ENCODE measurements around the gene TOMT. TPM values are rescaled to one million over a fixed set of nuclear protein-coding genes. Genes with fewer than 3 reads are reported as not detected.

The TOMT gene
- total and polyA plus RNA-seq, 2 experiments from 2014 or later, result not detected

GRCh38 chr11:72116019-72116755 lies 10.5 kb downstream of the TOMT start:
- H3K9me3 ChIP-seq (ENCODE audit: low read depth), result no peaks in the 10 kb centered on the region
- DNase-seq (ENCODE audit: low read depth in 1 of 2, low spot score in 1 of 2), result no peak
- TF ChIP-seq CTCF (IDR thresholded peaks at IDR 0.05; ENCODE audit: low read depth, low read length), result no peak
- H3K27ac ChIP-seq, result no peak overlapping the region
- no peaks in the 10 kb centered on the region for H3K27me3 ChIP-seq
- H3K4me3 ChIP-seq, result no peak overlapping the region
- H3K36me3 ChIP-seq, result no peaks in the 10 kb centered on the region
- peaks cover 7% of the 10 kb centered on the region for H3K4me1 ChIP-seq (ENCODE audit: low read depth)

- no peak for DNase-seq (ENCODE audit: low read depth in 1 of 2, low spot score in 1 of 2)
- Histone ChIP-seq H3K4me3 (no peak overlapping the region), H3K27ac (no peak overlapping the region), H3K36me3 (no peaks in the 10 kb centered on the region), H3K27me3 (no peaks in the 10 kb centered on the region), H3K4me1 (ENCODE audit: low read depth) (no peaks in the 10 kb centered on the region), H3K9me3 (ENCODE audit: low read depth) (no peaks in the 10 kb centered on the region)
- no peak for TF ChIP-seq CTCF (IDR thresholded peaks at IDR 0.05; ENCODE audit: low read depth, low read length)
Observed at GRCh38 chr11:72119198-72119597, 13.5 kb downstream of the TOMT start.

GRCh38 chr11:72120930-72121329 lies 15.2 kb downstream of the TOMT start:
- H3K36me3 ChIP-seq, result no peaks in the 10 kb centered on the region
- no peak for TF ChIP-seq CTCF (IDR thresholded peaks at IDR 0.05; ENCODE audit: low read depth, low read length)
- no peak for DNase-seq (ENCODE audit: low read depth in 1 of 2, low spot score in 1 of 2)
- H3K4me3 ChIP-seq, result no peak overlapping the region
- no peaks in the 10 kb centered on the region for H3K4me1 ChIP-seq (ENCODE audit: low read depth)
- no peaks in the 10 kb centered on the region for H3K9me3 ChIP-seq (ENCODE audit: low read depth)
- H3K27me3 ChIP-seq, result no peaks in the 10 kb centered on the region
- H3K27ac ChIP-seq, result no peak overlapping the region

- no peak overlapping the region for H3K4me3 ChIP-seq
- no peak overlapping the region for H3K27ac ChIP-seq
- no peaks in the 10 kb centered on the region for H3K36me3 ChIP-seq
- no peak for DNase-seq (ENCODE audit: low read depth in 1 of 2, low spot score in 1 of 2)
- no peak for TF ChIP-seq CTCF (IDR thresholded peaks at IDR 0.05; ENCODE audit: low read depth, low read length)
- H3K4me1 ChIP-seq (ENCODE audit: low read depth), result no peaks in the 10 kb centered on the region
- no peaks in the 10 kb centered on the region for H3K9me3 ChIP-seq (ENCODE audit: low read depth)
- no peaks in the 10 kb centered on the region for H3K27me3 ChIP-seq
Observed at GRCh38 chr11:72122607-72123006, 16.9 kb downstream of the TOMT start.

GRCh38 chr11:72123117-72123653 lies 17.5 kb downstream of the TOMT start:
- no peaks in the 10 kb centered on the region for H3K9me3 ChIP-seq (ENCODE audit: low read depth)
- H3K36me3 ChIP-seq, result no peaks in the 10 kb centered on the region
- H3K27ac ChIP-seq, result no peak overlapping the region
- no peaks in the 10 kb centered on the region for H3K4me1 ChIP-seq (ENCODE audit: low read depth)
- no peak overlapping the region for H3K4me3 ChIP-seq
- no peak for TF ChIP-seq CTCF (IDR thresholded peaks at IDR 0.05; ENCODE audit: low read depth, low read length)
- H3K27me3 ChIP-seq, result no peaks in the 10 kb centered on the region
- no peak for DNase-seq (ENCODE audit: low read depth in 1 of 2, low spot score in 1 of 2)

Data from cardiac muscle cell (in vitro differentiated cells and primary cell).